ENCODE data around the gene MVP.

The MVP gene

GRCh38 chr16:29854520-29855100 lies 34.3 kb downstream of the MVP start:
- no peak for TF ChIP-seq CTCF (IDR thresholded peaks at IDR 0.05)
- Histone ChIP-seq H3K27ac (no peak overlapping the region), H3K4me3 (no peak overlapping the region)
- no peak for DNase-seq (ENCODE audit: low spot score)

GRCh38 chr16:29857133-29857760 lies 37.0 kb downstream of the MVP start:
- Histone ChIP-seq H3K27ac (no peak overlapping the region), H3K4me3 (no peak overlapping the region)
- no peak for TF ChIP-seq CTCF (IDR thresholded peaks at IDR 0.05)
- DNase-seq (ENCODE audit: low spot score), result no peak

- Histone ChIP-seq H3K4me3 (no peak overlapping the region), H3K27ac (peak overlapping the region; percentile 30 to 50)
- no peak for TF ChIP-seq CTCF (IDR thresholded peaks at IDR 0.05)
- DNase-seq (ENCODE audit: low spot score), result no peak
These were observed 38.0 kb downstream of the MVP start for GRCh38 chr16:29858149-29858849.

- no peak overlapping the region for H3K4me3 ChIP-seq
- no peak for DNase-seq (ENCODE audit: low spot score)
- TF ChIP-seq CTCF (IDR thresholded peaks at IDR 0.05), result no peak
- H3K27ac ChIP-seq, result peak overlapping the region; percentile 30 to 50
These were observed 38.7 kb downstream of the MVP start for GRCh38 chr16:29858974-29859373.

GRCh38 chr16:29860218-29860617 lies 40.0 kb downstream of the MVP start:
- H3K27ac ChIP-seq, result no peak overlapping the region
- no peak for DNase-seq (ENCODE audit: low spot score)
- TF ChIP-seq CTCF (IDR thresholded peaks at IDR 0.05), result no peak
- H3K4me3 ChIP-seq, result no peak overlapping the region

- no peak for TF ChIP-seq CTCF (IDR thresholded peaks at IDR 0.05)
- Histone ChIP-seq H3K4me3 (peak overlapping the region; percentile 91), H3K27ac (peak overlapping the region; percentile 82 to 85)
- no peak for DNase-seq (ENCODE audit: low spot score)
These were observed 42.2 kb downstream of the MVP start for GRCh38 chr16:29862383-29862883.

Measured in coronary artery (tissue), 2 donors.